Natural killer cell (primary cell): Measurements from ENCODE around the gene NOS1. TPM values are rescaled to one million over a fixed set of nuclear protein-coding genes. Genes with fewer than 3 reads are reported as not detected.

Experiments used
- ATAC-seq, 3 donors: fragments of 150-1000 bp in 2 of 3; fragments of 200-7000 bp in 1 of 3; cut with Tn5 transposase; 1 replicate in 1 of 3; 2 replicates in 2 of 3; pipeline ENCODE4 v1.10.0; 2021; ENCODE audit warnings: mild to moderate bottlenecking in 2 of 3, moderate library complexity in 2 of 3
- DNase-seq, 2 donors: peaks; one replicate each; pipeline versions ENCODE4 v3.0.0 to v3.0.0-alpha.2; 2013 to 2021; ENCODE audit warnings: mixed read lengths in 1 of 2
- H3K27ac ChIP-seq: one replicate; pipeline ENCODE4 v1.5.1; 2013; ENCODE audit warnings: mild to moderate bottlenecking, low read length
- H3K27me3 ChIP-seq: one replicate; pipeline ENCODE4 v1.6.1; 2013; ENCODE audit warnings: low read length; ENCODE audit not compliant: control insufficient read depth, insufficient read depth
- H3K36me3 ChIP-seq: one replicate; pipeline ENCODE4 v1.6.1; 2013; ENCODE audit warnings: low read length; ENCODE audit not compliant: control insufficient read depth, insufficient read depth
- H3K4me1 ChIP-seq: one replicate; pipeline ENCODE4 v1.6.1; 2013; ENCODE audit warnings: low read length; ENCODE audit not compliant: control insufficient read depth, insufficient read depth
- H3K4me3 ChIP-seq: one replicate; pipeline ENCODE4 v1.5.1; 2013; ENCODE audit warnings: low read length
- H3K9me3 ChIP-seq: one replicate; pipeline ENCODE4 v1.6.1; 2013; ENCODE audit warnings: low read length; ENCODE audit not compliant: control insufficient read depth, insufficient read depth
- H3K27ac Mint-ChIP-seq, 2 donors: one replicate each; pipeline ENCODE4 v1.8.0; 2022; ENCODE audit warnings: mild to moderate bottlenecking in 2 of 2, mixed read lengths in 2 of 2, moderate library complexity in 1 of 2
- H3K27me3 Mint-ChIP-seq, 2 donors: one replicate each; pipeline ENCODE4 v1.8.0; 2022; ENCODE audit warnings: low read depth in 2 of 2, mixed read lengths in 2 of 2
- H3K36me3 Mint-ChIP-seq: one replicate; pipeline ENCODE4 v1.8.0; 2022; ENCODE audit warnings: mixed read lengths
- H3K4me1 Mint-ChIP-seq, 2 donors: one replicate each; pipeline ENCODE4 v1.8.0; 2022; ENCODE audit warnings: mixed read lengths in 2 of 2
- H3K4me3 Mint-ChIP-seq: one replicate; pipeline ENCODE4 v1.8.0; 2022; ENCODE audit warnings: mild to moderate bottlenecking, moderate library complexity, mixed read lengths
- H3K9me3 Mint-ChIP-seq, 2 donors: one replicate each; pipeline ENCODE4 v1.8.0; 2022; ENCODE audit warnings: mixed read lengths in 2 of 2
- CTCF ChIP-seq: fragments of 200-600 bp; IDR thresholded peaks from one replicate; pipeline ENCODE4 v1.8.0; 2022; ENCODE audit warnings: antibody characterized with exemption
- WGBS: methylation state at CpG from one replicate; pipeline ENCODE4 v1.1.7; 2013; ENCODE audit warnings: missing lambda C conversion rate; ENCODE audit not compliant: insufficient coverage; 5-methylcytosine and 5-hydroxymethylcytosine counted together
- intact Hi-C: fragments of 100-400 bp; cut with micrococcal nuclease; formaldehyde crosslinking; loops from one replicate; pipeline ENCODE4 v1.14.2; 2022
- total RNA-seq, 4 donors: library from RNA; stranded (reverse); fragments of 120-200 nt in 1 of 4; gene quantifications; one replicate each; pipeline versions ENCODE4 v1.2.3 to v1.2.4, GENCODE V29; 2013 to 2022

The NOS1 gene
- total RNA-seq, 3 donors from 2014 or later (not counting 1 experiment from before 2014, with no cell fraction given): not detected

GRCh38 chr12:117240081-117240755 lies 121.2 kb downstream of the NOS1 start:
- H3K9me3 ChIP-seq: no peaks in the 10 kb centered on the region
- Mint-ChIP-seq H3K9me3 (peaks cover 0 to 2% of the 10 kb centered on the region in 2 donors), H3K36me3 (no peaks in the 10 kb centered on the region), H3K4me1 (no peaks in the 10 kb centered on the region), H3K27me3 (peaks cover 3 to 5% of the 10 kb centered on the region in 2 donors), H3K4me3 (no peak overlapping the region), H3K27ac (no peak overlapping the region)
- 92% methylated on average over 4 of the region's 4 CpGs for WGBS
- no peaks in the 10 kb centered on the region for H3K4me1 ChIP-seq
- H3K36me3 ChIP-seq: no peaks in the 10 kb centered on the region
- intact Hi-C loops: no loop called here
- H3K27me3 ChIP-seq: peaks cover 1% of the 10 kb centered on the region
- no peak overlapping the region for H3K4me3 ChIP-seq
- ATAC-seq (no peak), DNase-seq (no peak)
- no peak overlapping the region for H3K27ac ChIP-seq
- no peak for TF ChIP-seq CTCF

GRCh38 chr12:117236456-117237001 lies 124.9 kb downstream of the NOS1 start:
- H3K9me3 Mint-ChIP-seq: no peaks in the 10 kb centered on the region
- Histone ChIP-seq H3K4me3 (no peak overlapping the region), H3K9me3 (no peaks in the 10 kb centered on the region), H3K27ac (no peak overlapping the region), H3K4me1 (no peaks in the 10 kb centered on the region), H3K36me3 (no peaks in the 10 kb centered on the region), H3K27me3 (peaks cover 3% of the 10 kb centered on the region)
- DNase-seq (peak; percentile 62 to 65), ATAC-seq (peak in 1 of 3 donors; percentile 64)
- intact Hi-C loops: no loop called here
- 12% methylated on average over 13 of the region's 13 CpGs for WGBS
- H3K4me3 Mint-ChIP-seq: no peak overlapping the region
- H3K27me3 Mint-ChIP-seq: no peaks in the 10 kb centered on the region
- H3K4me1 Mint-ChIP-seq: no peaks in the 10 kb centered on the region
- H3K27ac Mint-ChIP-seq: no peak overlapping the region
- H3K36me3 Mint-ChIP-seq: no peaks in the 10 kb centered on the region
- peak; percentile 67 for TF ChIP-seq CTCF

GRCh38 chr12:117235261-117235660 lies 126.2 kb downstream of the NOS1 start:
- no peak for ATAC-seq

More at GRCh38 chr12:117235261-117235660, 126.2 kb downstream of the NOS1 start:
- TF ChIP-seq CTCF: no peak
- 54% methylated on average over 1 of the region's 2 CpGs for WGBS
- Mint-ChIP-seq H3K27me3 (peaks cover 0 to 4% of the 10 kb centered on the region in 2 donors), H3K4me1 (no peaks in the 10 kb centered on the region), H3K27ac (no peak overlapping the region), H3K4me3 (no peak overlapping the region), H3K36me3 (no peaks in the 10 kb centered on the region), H3K9me3 (no peaks in the 10 kb centered on the region)
- Histone ChIP-seq H3K4me3 (no peak overlapping the region), H3K36me3 (no peaks in the 10 kb centered on the region), H3K9me3 (no peaks in the 10 kb centered on the region), H3K4me1 (no peaks in the 10 kb centered on the region), H3K27ac (no peak overlapping the region), H3K27me3 (peaks cover 3% of the 10 kb centered on the region)
- intact Hi-C loops: no loop called here
- DNase-seq: no peak
